Liver (tissue), 3 donors: ENCODE data around the gene DNM3.

Experiments used
- CTCF ChIP-seq: fragments of 150-350 bp; IDR thresholded peaks from 2 replicates; pipeline ENCODE4 v1.5.1; 2017; ENCODE audit warnings: improper control_type of control experiment, low read depth, low read length; ENCODE audit not compliant: missing input control
- GABPA ChIP-seq, 2 donors: IDR thresholded peaks in 1 of 2; conservative IDR thresholded peaks in 1 of 2; 2 replicates each; pipeline ENCODE4 v1.6.1; 2016; ENCODE audit warnings: antibody characterized with exemption in 2 of 2, mild to moderate bottlenecking in 1 of 2, moderate library complexity in 1 of 2
- JUND ChIP-seq, 2 donors: IDR thresholded peaks; 2 replicates each; pipeline ENCODE4 v1.6.1; 2016; ENCODE audit warnings: antibody characterized with exemption in 2 of 2
- donor health status: healthy.
- donor health status: healthy.

- TF ChIP-seq CTCF = no peak
- TF ChIP-seq JUND (IDR thresholded peaks at IDR 0.05) = no peak
- TF ChIP-seq GABPA (IDR thresholded peaks at IDR 0.05 in 1 of 2, conservative IDR thresholded peaks at IDR 0.05 in 1 of 2) = no peak
Observed at GRCh38 chr1:172219966-172220365, 378.7 kb downstream of the DNM3 start.
